ENCODE results near the gene GPAT2. TPM values are rescaled to one million over a fixed set of nuclear protein-coding genes. Genes with fewer than 3 reads are reported as not detected.

Gene GPAT2
- total RNA-seq = 6.5 and 7.4 TPM in 2 replicates

GRCh38 chr2:96034792-96035191 is at the start of gene GPAT2:
TSS of gene GPAT2 (minus strand) at chr2:96034916. CDS start at chr2:96032359, 2,557 bp downstream.

GRCh38 chr2:95991351-95992094 is 43.2 kb downstream of the GPAT2 start, which contains the start of gene ANKRD36C:
TSS of gene ANKRD36C (minus strand) at chr2:95991824. CDS start at chr2:95991708, 116 bp downstream.

Small RNA genes lying within 50 kb of the gene (small RNA-seq; reads per million reads assigned to genes)
- not detected for gene RN7SL210P

Other genes with a start within 250 kb of the GPAT2 start
- 171 and 266 TPM in 2 replicates for gene ANKRD36C, start 43.1 kb downstream of the GPAT2 start, total RNA-seq
- gene ADRA2B, start 81.7 kb upstream of the GPAT2 start, total RNA-seq = not detected in 2 replicates
- not detected in 2 replicates for gene ASTL, start 103.6 kb upstream of the GPAT2 start, total RNA-seq
- gene DUSP2, start 110.5 kb upstream of the GPAT2 start, total RNA-seq = 0.27 and 0.93 TPM in 2 replicates
- gene STARD7, start 173.9 kb upstream of the GPAT2 start, total RNA-seq = 245 and 249 TPM in 2 replicates
- 26.3 and 26.6 TPM in 2 replicates for gene TMEM127, start 231.1 kb upstream of the GPAT2 start, total RNA-seq
- 88.0 and 97.3 TPM in 2 replicates for gene CIAO1, start 231.3 kb upstream of the GPAT2 start, total RNA-seq

Data from thoracic aorta endothelial cell (primary cell).